Measurements from ENCODE around the gene AGBL2.
"Not testable (repeated sequence)": the region's sequence is repeated elsewhere in the genome, so short reads cannot be mapped to it uniquely, and the experiment has no call there.

Gene AGBL2

GRCh38 chr11:47715082-47715669 lies at the start of gene AGBL2:
AGBL2 (minus strand) TSS chr11:47715369; CDS start chr11:47714650, 719 bp downstream.
- DNase-seq, result peak; percentile 83

GRCh38 chr11:47759291-47759690 lies 44.1 kb upstream of the AGBL2 start:
- DNase-seq, result not testable (repeated sequence)

- DNase-seq, result no peak
These were observed 41.0 kb upstream of the AGBL2 start for GRCh38 chr11:47756208-47756607.

GRCh38 chr11:47750725-47751124 lies 35.6 kb upstream of the AGBL2 start:
- no peak for DNase-seq

- not testable (repeated sequence) for DNase-seq
These were observed 27.3 kb upstream of the AGBL2 start for GRCh38 chr11:47742494-47742893.

- not testable (repeated sequence) for DNase-seq
These were observed 22.6 kb upstream of the AGBL2 start for GRCh38 chr11:47737817-47738216.

GRCh38 chr11:47732271-47732670 lies 17.1 kb upstream of the AGBL2 start:
- DNase-seq, result no peak

- DNase-seq, result no peak
These were observed 16.3 kb upstream of the AGBL2 start for GRCh38 chr11:47731475-47731874.

- DNase-seq, result no peak
These were observed 11.8 kb upstream of the AGBL2 start for GRCh38 chr11:47726878-47727514.

- no peak for DNase-seq
These were observed 10.9 kb upstream of the AGBL2 start for GRCh38 chr11:47726118-47726442.

- no peak for DNase-seq
These were observed 10.4 kb upstream of the AGBL2 start for GRCh38 chr11:47725442-47726117.

GRCh38 chr11:47724041-47724729 lies 9.0 kb upstream of the AGBL2 start:
- no peak for DNase-seq

GRCh38 chr11:47723041-47723440 lies 7.9 kb upstream of the AGBL2 start:
- DNase-seq, result no peak

GRCh38 chr11:47720651-47721050 lies 5.5 kb upstream of the AGBL2 start:
- DNase-seq, result no peak

- DNase-seq, result no peak
These were observed 1.5 kb upstream of the AGBL2 start for GRCh38 chr11:47716692-47717091.

GRCh38 chr11:47714554-47715081 lies 551 bp downstream of the AGBL2 start:
- DNase-seq, result peak; percentile 7

GRCh38 chr11:47711816-47712215 lies 3.4 kb downstream of the AGBL2 start:
- no peak for DNase-seq

- no peak for DNase-seq
These were observed 3.9 kb downstream of the AGBL2 start for GRCh38 chr11:47711225-47711624.

- not testable (repeated sequence) for DNase-seq
These were observed 7.8 kb downstream of the AGBL2 start for GRCh38 chr11:47707275-47707786.

- DNase-seq, result no peak
These were observed 9.4 kb downstream of the AGBL2 start for GRCh38 chr11:47705721-47706120.

GRCh38 chr11:47691979-47692378 lies 23.2 kb downstream of the AGBL2 start:
- DNase-seq, result no peak

GRCh38 chr11:47689480-47689879 lies 25.7 kb downstream of the AGBL2 start:
- no peak for DNase-seq

GRCh38 chr11:47688991-47689390 lies 26.2 kb downstream of the AGBL2 start:
- no peak for DNase-seq
